ENCODE measurements around the gene IL36A. TPM values are rescaled to one million over a fixed set of nuclear protein-coding genes. Genes with fewer than 3 reads are reported as not detected.

Gene IL36A
- total RNA-seq, 1 experiment from 2014 or later: not detected

GRCh38 chr2:113015042-113015441, 9.8 kb downstream of the IL36A start:
- no peaks in the 10 kb centered on the region for H3K23me2 ChIP-seq (ENCODE audit: insufficient read length, low read depth, low read length, poor library complexity, severe bottlenecking)
- no peak for TF ChIP-seq CTCF (conservative IDR thresholded peaks at IDR 0.05)
- H3K4me1 Mint-ChIP-seq: no peaks in the 10 kb centered on the region
- H3K4me3 Mint-ChIP-seq: no peak overlapping the region
- H2BK15ac ChIP-seq (ENCODE audit: low read depth, low read length): no peak overlapping the region
- no peak for DNase-seq
- H3K4me2 ChIP-seq (ENCODE audit: insufficient read depth, insufficient read length, low read length): no peak overlapping the region
- no peaks in the 10 kb centered on the region for H3K79me1 ChIP-seq (ENCODE audit: insufficient read depth, low read depth, low read length, poor library complexity, severe bottlenecking)
- no peaks in the 10 kb centered on the region for H3K9me3 ChIP-seq (ENCODE audit: control insufficient read depth, low read depth, low read length)
- no peak overlapping the region for H3K23ac ChIP-seq (ENCODE audit: insufficient read length, low read depth, low read length)
- H3K27ac Mint-ChIP-seq: no peak overlapping the region
- H3K9ac ChIP-seq (ENCODE audit: extremely low read depth, insufficient read length, low read length): no peak overlapping the region
- H3K27me3 Mint-ChIP-seq (ENCODE audit: low read depth): peaks cover 44% of the 10 kb centered on the region
- no peak overlapping the region for H2AK5ac ChIP-seq (ENCODE audit: insufficient read length, low read length)
- no peak overlapping the region for H4K91ac ChIP-seq (ENCODE audit: insufficient read length, low read depth, low read length)
- no peaks in the 10 kb centered on the region for H3K27me3 ChIP-seq (ENCODE audit: insufficient read depth, low read length)
- no peaks in the 10 kb centered on the region; a peak in 1 of 7 replicates for H3K36me3 Mint-ChIP-seq (ENCODE audit: insufficient read depth in 1 of 3, low read depth in 3 of 3)
- no peak overlapping the region for H3K14ac ChIP-seq (ENCODE audit: insufficient read depth, low read length)
- no peak overlapping the region for H2AFZ ChIP-seq (ENCODE audit: low read length)
- H3K4ac ChIP-seq (ENCODE audit: low read depth, low read length): no peak overlapping the region
- H2BK12ac ChIP-seq (ENCODE audit: insufficient read length, low read depth, low read length): no peak overlapping the region
- H4K5ac ChIP-seq (ENCODE audit: insufficient read length, low read depth, low read length): no peak overlapping the region
- H3K18ac ChIP-seq (ENCODE audit: insufficient read length, low read depth, low read length): no peak overlapping the region
- no peak overlapping the region for H3T11ph ChIP-seq (ENCODE audit: low read length)
- no peak overlapping the region for H2BK20ac ChIP-seq (ENCODE audit: low read depth, low read length, poor library complexity, severe bottlenecking)
- no peaks in the 10 kb centered on the region for H3K4me1 ChIP-seq (ENCODE audit: insufficient read depth, low read length)
- H3K27ac ChIP-seq (ENCODE audit: insufficient read length, low read depth, low read length): no peak overlapping the region
- no peaks in the 10 kb centered on the region for H4K20me1 ChIP-seq (ENCODE audit: control insufficient read depth, insufficient read depth, insufficient read length)
- no peak overlapping the region for H4K8ac ChIP-seq (replicated peaks; ENCODE audit: insufficient read length, low read depth, low read length)
- H2BK5ac ChIP-seq (ENCODE audit: insufficient read length, low read length): no peak overlapping the region
- H3K79me2 ChIP-seq (ENCODE audit: insufficient read depth, low read length): no peaks in the 10 kb centered on the region
- WGBS (ENCODE audit: extremely low coverage, insufficient read length, low lambda C conversion rate): no CpG with 5 or more reads among the region's 1 CpG
- H3K9me3 Mint-ChIP-seq: peaks cover 27 to 69% of the 10 kb centered on the region in 2 experiments
- no peak overlapping the region for H3K56ac ChIP-seq (ENCODE audit: insufficient read length, low read depth, low read length)
- H2BK120ac ChIP-seq (ENCODE audit: low read depth, low read length, poor library complexity, severe bottlenecking): no peak overlapping the region
